Nephron progenitor cell (in vitro differentiated cells): ENCODE data around the gene ARMH3.

ENCODE experiments used
- DNase-seq: peaks from one replicate; pipeline ENCODE4 v3.0.0; 2021
- H3K27ac Mint-ChIP-seq: 2 replicates; pipeline ENCODE4 v1.8.0; 2021; ENCODE audit warnings: mild to moderate bottlenecking, moderate library complexity, mixed read lengths
- H3K27me3 Mint-ChIP-seq: 2 replicates; pipeline ENCODE4 v1.8.0; 2021; ENCODE audit warnings: mild to moderate bottlenecking, low read depth, mixed read lengths; ENCODE audit not compliant: poor library complexity
- H3K36me3 Mint-ChIP-seq: 2 replicates; pipeline ENCODE4 v1.8.0; 2021; ENCODE audit warnings: low read depth, mixed read lengths
- H3K4me1 Mint-ChIP-seq: 2 replicates; pipeline ENCODE4 v1.8.0; 2021; ENCODE audit warnings: mixed read lengths
- H3K4me3 Mint-ChIP-seq: 2 replicates; pipeline ENCODE4 v1.8.0; 2021; ENCODE audit warnings: mild to moderate bottlenecking, moderate library complexity, mixed read lengths
- H3K9me3 Mint-ChIP-seq: 2 replicates; pipeline ENCODE4 v1.8.0; 2021; ENCODE audit warnings: mild to moderate bottlenecking, moderate library complexity, mixed read lengths
- TF ChIP-seq, protein P1 (sequence below): fragments of 200-600 bp; sonication (generic); IDR thresholded peaks from 2 replicates; pipeline ENCODE4 v1.5.0; 2021; ENCODE audit warnings: antibody characterized with exemption

The ARMH3 gene

DNA sequence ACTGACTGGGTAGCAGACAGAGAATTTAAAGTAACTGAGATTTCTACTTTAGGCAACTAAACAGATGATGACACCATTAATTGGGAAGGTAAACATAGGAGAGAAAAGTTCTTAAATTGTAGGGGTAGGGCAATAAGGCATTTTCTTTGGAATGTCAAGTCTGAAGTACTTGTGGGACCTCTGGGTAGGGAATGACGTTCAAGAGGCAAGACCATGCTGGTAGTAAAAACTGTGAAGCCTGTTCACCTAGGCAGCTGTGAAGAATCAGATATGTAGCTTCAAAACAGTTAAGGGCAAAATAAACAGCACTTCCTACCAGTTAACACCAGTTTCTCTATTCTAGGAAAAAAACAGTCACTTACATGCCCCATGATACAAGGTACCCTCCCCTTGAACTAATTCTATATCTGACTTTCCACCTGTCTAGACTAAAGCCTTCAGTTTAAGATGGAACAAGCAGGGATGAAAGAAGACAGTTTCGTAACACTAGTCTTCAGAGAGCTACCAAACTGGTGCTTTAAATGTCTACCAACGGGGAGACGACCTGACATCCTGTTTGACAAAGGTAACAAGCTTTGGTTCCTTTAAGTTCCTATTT is 149.3 kb downstream of the ARMH3 start:
- Mint-ChIP-seq H3K36me3 (peaks cover 12% of the 10 kb centered on the region), H3K27me3 (peaks cover 3% of the 10 kb centered on the region), H3K27ac (no peak overlapping the region), H3K4me3 (no peak overlapping the region), H3K9me3 (no peaks in the 10 kb centered on the region), H3K4me1 (peaks cover 37% of the 10 kb centered on the region)
- TF ChIP-seq, protein P1, sequence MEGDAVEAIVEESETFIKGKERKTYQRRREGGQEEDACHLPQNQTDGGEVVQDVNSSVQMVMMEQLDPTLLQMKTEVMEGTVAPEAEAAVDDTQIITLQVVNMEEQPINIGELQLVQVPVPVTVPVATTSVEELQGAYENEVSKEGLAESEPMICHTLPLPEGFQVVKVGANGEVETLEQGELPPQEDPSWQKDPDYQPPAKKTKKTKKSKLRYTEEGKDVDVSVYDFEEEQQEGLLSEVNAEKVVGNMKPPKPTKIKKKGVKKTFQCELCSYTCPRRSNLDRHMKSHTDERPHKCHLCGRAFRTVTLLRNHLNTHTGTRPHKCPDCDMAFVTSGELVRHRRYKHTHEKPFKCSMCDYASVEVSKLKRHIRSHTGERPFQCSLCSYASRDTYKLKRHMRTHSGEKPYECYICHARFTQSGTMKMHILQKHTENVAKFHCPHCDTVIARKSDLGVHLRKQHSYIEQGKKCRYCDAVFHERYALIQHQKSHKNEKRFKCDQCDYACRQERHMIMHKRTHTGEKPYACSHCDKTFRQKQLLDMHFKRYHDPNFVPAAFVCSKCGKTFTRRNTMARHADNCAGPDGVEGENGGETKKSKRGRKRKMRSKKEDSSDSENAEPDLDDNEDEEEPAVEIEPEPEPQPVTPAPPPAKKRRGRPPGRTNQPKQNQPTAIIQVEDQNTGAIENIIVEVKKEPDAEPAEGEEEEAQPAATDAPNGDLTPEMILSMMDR: no peak
- DNase-seq: no peak

DNA sequence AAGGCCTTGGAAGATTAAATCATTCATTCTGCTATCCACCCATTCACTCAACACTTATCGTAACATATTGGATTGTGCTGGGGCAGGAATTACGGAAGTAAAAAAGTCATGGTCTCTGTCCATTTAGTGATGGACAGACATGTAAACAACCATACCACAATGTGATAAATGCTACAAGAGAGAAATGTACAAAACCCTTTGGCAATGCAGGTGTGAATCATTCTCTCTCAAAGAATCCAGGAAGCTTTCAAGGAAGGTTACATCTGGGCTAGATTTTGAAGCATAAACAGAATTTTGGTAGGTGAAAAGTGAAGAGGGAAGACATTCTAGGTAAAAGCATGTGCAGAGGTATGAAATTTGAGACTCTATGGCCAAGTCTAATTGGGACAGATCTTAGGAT is 150.7 kb downstream of the ARMH3 start:
- DNase-seq: no peak
- H3K36me3 Mint-ChIP-seq: peaks cover 4% of the 10 kb centered on the region
- H3K4me3 Mint-ChIP-seq: no peak overlapping the region
- peaks cover 45% of the 10 kb centered on the region for H3K4me1 Mint-ChIP-seq
- no peak overlapping the region for H3K27ac Mint-ChIP-seq
- TF ChIP-seq, protein P1: no peak
- peaks cover 3% of the 10 kb centered on the region for H3K27me3 Mint-ChIP-seq
- H3K9me3 Mint-ChIP-seq: no peaks in the 10 kb centered on the region

DNA sequence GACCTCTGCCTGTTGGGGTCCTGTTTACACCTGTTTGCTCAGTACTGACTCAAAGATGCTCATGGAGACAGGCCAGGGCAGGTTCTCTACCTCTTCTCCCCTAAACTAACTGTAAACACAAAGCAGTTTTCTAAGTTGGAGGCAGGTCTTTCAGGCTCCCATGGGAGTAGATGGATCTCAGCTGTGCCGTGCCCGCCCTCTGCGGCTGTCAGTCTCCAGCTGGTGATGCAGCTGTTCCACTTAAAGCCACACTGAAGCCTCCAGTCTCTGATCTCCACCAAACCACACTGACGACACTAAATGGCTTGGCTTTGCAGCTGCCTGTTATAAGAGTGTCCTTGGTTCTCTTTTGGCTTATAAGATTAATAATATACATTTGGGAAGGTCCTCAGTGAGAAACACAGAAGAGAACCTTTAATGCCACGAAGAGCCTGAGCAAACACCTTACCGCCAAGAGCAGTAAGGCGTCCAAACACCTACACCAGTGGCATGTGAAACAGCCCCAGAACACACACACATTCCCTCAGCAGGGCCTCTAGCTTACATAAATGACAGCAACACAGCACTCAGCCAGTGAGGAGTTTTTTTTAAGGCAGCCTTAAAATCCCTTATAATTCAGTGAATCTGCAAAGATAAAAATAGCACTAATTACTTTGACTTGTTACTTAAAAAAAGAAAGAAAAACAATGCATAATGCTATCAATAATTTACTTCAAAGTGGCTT is 152.0 kb downstream of the ARMH3 start:
- peaks cover 37% of the 10 kb centered on the region for H3K4me1 Mint-ChIP-seq
- DNase-seq: no peak
- peaks cover 3% of the 10 kb centered on the region for H3K27me3 Mint-ChIP-seq
- no peaks in the 10 kb centered on the region for H3K36me3 Mint-ChIP-seq
- no peak overlapping the region for H3K27ac Mint-ChIP-seq
- H3K4me3 Mint-ChIP-seq: no peak overlapping the region
- H3K9me3 Mint-ChIP-seq: no peaks in the 10 kb centered on the region
- TF ChIP-seq, protein P1: no peak

DNA sequence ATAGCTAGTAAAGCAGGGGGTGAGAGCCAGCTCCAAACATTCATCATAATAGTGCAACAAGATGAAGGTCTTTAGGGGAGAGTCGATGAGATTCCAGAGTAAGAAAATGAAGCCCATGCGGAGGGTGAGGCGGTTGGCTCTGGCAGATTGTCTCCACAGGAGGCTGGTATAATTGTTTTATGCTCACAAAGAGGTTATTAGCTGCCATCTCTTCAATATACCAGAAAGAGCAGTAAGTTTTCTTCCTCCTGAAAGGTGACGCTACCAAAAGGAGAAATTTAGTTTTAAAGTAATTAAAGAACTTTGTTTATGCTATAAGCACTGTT is 153.2 kb downstream of the ARMH3 start:
- TF ChIP-seq, protein P1: no peak
- Mint-ChIP-seq H3K36me3 (no peaks in the 10 kb centered on the region), H3K9me3 (no peaks in the 10 kb centered on the region), H3K27ac (peak overlapping the region; percentile 55), H3K4me1 (peaks cover 38% of the 10 kb centered on the region), H3K27me3 (peaks cover 3% of the 10 kb centered on the region), H3K4me3 (no peak overlapping the region)
- DNase-seq: no peak

DNA sequence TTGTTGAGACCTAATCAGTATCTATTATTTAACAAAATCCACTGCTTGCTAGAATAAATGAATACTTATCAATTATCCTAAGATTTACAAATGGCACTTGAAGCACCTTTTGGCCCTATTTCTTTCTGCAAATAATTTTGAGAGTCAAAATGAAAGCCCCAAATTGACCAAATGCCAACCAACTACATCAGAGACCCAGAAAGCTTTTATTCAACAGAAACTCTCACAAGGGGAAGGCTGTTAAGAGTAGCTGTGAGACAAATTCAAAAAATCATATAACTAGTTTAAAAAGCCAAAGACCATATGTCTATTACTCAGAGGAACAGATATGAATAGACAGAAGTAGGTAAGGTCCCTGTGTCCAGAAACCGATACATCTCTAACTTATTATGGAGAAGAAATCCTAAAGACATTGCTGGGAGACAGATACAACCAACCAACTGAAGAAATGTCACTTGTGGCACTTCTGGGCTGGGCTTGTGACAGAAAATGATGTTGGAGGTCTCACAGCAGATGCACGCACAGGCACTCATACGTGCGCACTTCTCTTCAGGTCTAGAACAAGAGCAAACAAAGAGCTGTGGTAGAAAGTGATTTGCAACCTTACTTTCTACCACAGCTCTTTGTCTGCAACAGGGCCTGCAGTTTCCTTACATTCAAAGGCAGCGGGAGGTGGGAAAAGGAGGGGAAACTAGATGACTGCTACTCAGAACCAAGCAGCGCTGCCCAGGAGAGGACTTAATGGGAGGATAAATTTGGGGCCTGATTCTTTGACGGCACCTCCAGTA is 153.7 kb downstream of the ARMH3 start:
- Mint-ChIP-seq H3K4me1 (peaks cover 43% of the 10 kb centered on the region), H3K9me3 (no peaks in the 10 kb centered on the region), H3K27ac (peak overlapping the region; percentile 55)

More for the DNA sequence above, 153.7 kb downstream of the ARMH3 start:
- Mint-ChIP-seq H3K4me3 (no peak overlapping the region), H3K36me3 (no peaks in the 10 kb centered on the region), H3K27me3 (peaks cover 3% of the 10 kb centered on the region)
- TF ChIP-seq, protein P1: no peak
- DNase-seq: no peak
